GM19240 (cell line): ENCODE results near the gene ISM1.

ENCODE experiments used
- DNase-seq: peaks from one replicate; pipeline ENCODE4 v3.0.0; 2011; ENCODE audit warnings: low spot score; ENCODE audit not compliant: insufficient read length

The ISM1 gene

GRCh38 chr20:13255356-13255755, 34.3 kb downstream of the ISM1 start:
- DNase-seq: no peak

- DNase-seq: no peak
These were observed 35.5 kb downstream of the ISM1 start for GRCh38 chr20:13256606-13257005.

- no peak for DNase-seq
These were observed 38.8 kb downstream of the ISM1 start for GRCh38 chr20:13259921-13260320.

GRCh38 chr20:13260650-13261279, 39.7 kb downstream of the ISM1 start:
- no peak for DNase-seq

GRCh38 chr20:13261460-13262301, 40.6 kb downstream of the ISM1 start:
- peak; percentile 28 for DNase-seq

- DNase-seq: no peak
These were observed 41.2 kb downstream of the ISM1 start for GRCh38 chr20:13262302-13262650.

GRCh38 chr20:13262671-13263360, 41.7 kb downstream of the ISM1 start:
- no peak for DNase-seq

GRCh38 chr20:13263451-13263850, 42.4 kb downstream of the ISM1 start:
- no peak for DNase-seq

- DNase-seq: no peak
These were observed 43.8 kb downstream of the ISM1 start for GRCh38 chr20:13264907-13265306.

GRCh38 chr20:13265941-13266340, 44.9 kb downstream of the ISM1 start:
- peak; percentile 10 for DNase-seq

GRCh38 chr20:13267231-13267630, 46.2 kb downstream of the ISM1 start:
- no peak for DNase-seq

GRCh38 chr20:13268953-13269352, 47.9 kb downstream of the ISM1 start:
- no peak for DNase-seq

- no peak for DNase-seq
These were observed 49.1 kb downstream of the ISM1 start for GRCh38 chr20:13270211-13270610.

- DNase-seq: no peak
These were observed 50.0 kb downstream of the ISM1 start for GRCh38 chr20:13271098-13271497.

GRCh38 chr20:13271977-13272975, 51.2 kb downstream of the ISM1 start:
- DNase-seq: no peak

GRCh38 chr20:13274275-13274861, 53.3 kb downstream of the ISM1 start:
- DNase-seq: no peak

- DNase-seq: no peak
These were observed 56.0 kb downstream of the ISM1 start for GRCh38 chr20:13276945-13277541.

GRCh38 chr20:13277663-13278295, 56.7 kb downstream of the ISM1 start:
- no peak for DNase-seq

- no peak for DNase-seq
These were observed 57.9 kb downstream of the ISM1 start for GRCh38 chr20:13278812-13279570.
